Smooth muscle cell (in vitro differentiated cells): ENCODE results near the gene DHX40. TPM values are rescaled to one million over a fixed set of nuclear protein-coding genes. Genes with fewer than 3 reads are reported as not detected.

Experiments
- DNase-seq: peaks from one replicate; lab custom pipeline; 2025; ENCODE audit not compliant: unreplicated experiment; lab: John Stamatoyannopoulos, UW
- H2AFZ ChIP-seq: fragments of 200-600 bp; sonication (generic); 2 replicates; pipeline ENCODE4 v1.6.0; 2016; ENCODE audit warnings: antibody characterized with exemption, low read depth, mild to moderate bottlenecking
- H3F3A ChIP-seq: fragments of 200-600 bp; sonication (generic); 2 replicates; pipeline ENCODE4 v1.6.0; 2017; ENCODE audit warnings: antibody characterized with exemption, low read depth
- H3K27ac ChIP-seq: fragments of 200-600 bp; sonication (generic); 2 replicates; pipeline ENCODE4 v1.5.1; 2016; ENCODE audit warnings: low read depth, mild to moderate bottlenecking
- H3K27me3 ChIP-seq: fragments of 200-600 bp; sonication (generic); 2 replicates; pipeline ENCODE4 v1.6.1; 2016; ENCODE audit warnings: low read depth, mild to moderate bottlenecking
- H3K36me3 ChIP-seq: fragments of 200-600 bp; sonication (generic); 2 replicates; pipeline ENCODE4 v1.5.1; 2016; ENCODE audit warnings: low read depth
- H3K4me1 ChIP-seq: fragments of 200-600 bp; sonication (generic); 2 replicates; pipeline ENCODE4 v1.5.1; 2016; ENCODE audit warnings: low read depth
- H3K4me2 ChIP-seq: fragments of 200-600 bp; sonication (generic); 2 replicates; pipeline ENCODE4 v1.6.0; 2016; ENCODE audit warnings: mild to moderate bottlenecking
- H3K4me3 ChIP-seq: fragments of 200-600 bp; sonication (generic); 2 replicates; pipeline ENCODE4 v1.5.1; 2016; ENCODE audit warnings: mild to moderate bottlenecking
- H3K79me2 ChIP-seq: fragments of 200-600 bp; sonication (generic); 2 replicates; pipeline ENCODE4 v1.6.0; 2016; ENCODE audit warnings: low read depth, mild to moderate bottlenecking
- H3K9ac ChIP-seq: fragments of 200-600 bp; sonication (generic); 2 replicates; pipeline ENCODE4 v1.6.0; 2016; ENCODE audit warnings: low read depth
- H3K9me3 ChIP-seq: fragments of 200-600 bp; sonication (generic); replicated peaks from 2 replicates; pipeline ENCODE4 v1.5.1; 2016; ENCODE audit warnings: low read depth
- H4K20me1 ChIP-seq: fragments of 200-600 bp; sonication (generic); 2 replicates; pipeline ENCODE4 v1.6.0; 2016; ENCODE audit warnings: low read depth
- CTCF ChIP-seq: fragments of 200-600 bp; sonication (generic); IDR thresholded peaks from 2 replicates; pipeline ENCODE4 v1.5.1; 2017; ENCODE audit warnings: borderline replicate concordance, mild to moderate bottlenecking, antibody characterized with exemption; ENCODE audit not compliant: insufficient read depth, poor library complexity, severe bottlenecking
- WGBS: methylation state at CpG from one replicate; pipeline ENCODE4 v1.1.7; 2016; ENCODE audit warnings: low lambda C conversion rate; 5-methylcytosine and 5-hydroxymethylcytosine counted together
- polyA plus RNA-seq: library from polyadenylated mRNA; unstranded; fragments of >200 nt; fragmentation: Nextera tagmentation; extraction: Ambion mirVana; gene quantifications from 2 replicates; pipeline ENCODE4 v1.2.1, GENCODE V29; 2016
- total RNA-seq: library from RNA; depleted of rRNA; stranded (reverse); fragments of >200 nt; gene quantifications from 2 replicates; pipeline ENCODE4 v1.2.3, GENCODE V29; 2014

Gene DHX40
- total and polyA plus RNA-seq, 2 experiments from 2014 or later: 16.5 to 44.7 TPM

- no peaks in the 10 kb centered on the region for H3K9me3 ChIP-seq
- peak overlapping the region; percentile 99 for H3K4me2 ChIP-seq
- DNase-seq: no peak
- TF ChIP-seq CTCF: no peak
- no peak overlapping the region for H3K9ac ChIP-seq
- no peaks in the 10 kb centered on the region for H3K27me3 ChIP-seq
- 45% methylated on average over 7 of the region's 7 CpGs for WGBS
- H3K27ac ChIP-seq: peak overlapping the region; percentile 99
- H3K4me1 ChIP-seq: peaks cover 24% of the 10 kb centered on the region
- peaks cover 8% of the 10 kb centered on the region for H4K20me1 ChIP-seq
- H3K36me3 ChIP-seq: no peaks in the 10 kb centered on the region
- H3K4me3 ChIP-seq: no peak overlapping the region
- peaks cover 26% of the 10 kb centered on the region for H3F3A ChIP-seq
- peaks cover 17% of the 10 kb centered on the region for H3K79me2 ChIP-seq
- H2AFZ ChIP-seq: no peak overlapping the region
Measured at GRCh38 chr17:59616253-59616920, 51.0 kb downstream of the DHX40 start.

- Histone ChIP-seq H3F3A (peaks cover 26% of the 10 kb centered on the region), H4K20me1 (peaks cover 17% of the 10 kb centered on the region), H3K36me3 (no peaks in the 10 kb centered on the region), H3K4me3 (peak overlapping the region; percentile 99), H3K79me2 (peaks cover 25% of the 10 kb centered on the region), H3K4me1 (peaks cover 32% of the 10 kb centered on the region), H3K9me3 (no peaks in the 10 kb centered on the region), H3K27ac (peak overlapping the region; percentile 99), H3K4me2 (peak overlapping the region; percentile 99), H3K9ac (no peak overlapping the region), H2AFZ (no peak overlapping the region), H3K27me3 (no peaks in the 10 kb centered on the region)
- TF ChIP-seq CTCF: no peak
- 72% methylated on average over 1 of the region's 1 CpG for WGBS
- DNase-seq: no peak
Measured at GRCh38 chr17:59617156-59617732, 51.8 kb downstream of the DHX40 start.

GRCh38 chr17:59619035-59619297 lies 53.6 kb downstream of the DHX40 start:
- WGBS: under 1% methylated on average over 11 of the region's 11 CpGs
- peaks cover 42% of the 10 kb centered on the region for H3K79me2 ChIP-seq
- DNase-seq: no peak
- H4K20me1 ChIP-seq: peaks cover 34% of the 10 kb centered on the region
- no peaks in the 10 kb centered on the region for H3K27me3 ChIP-seq
- peak overlapping the region; percentile 99 for H3K4me2 ChIP-seq
- peaks cover 27% of the 10 kb centered on the region for H3F3A ChIP-seq
- no peaks in the 10 kb centered on the region for H3K36me3 ChIP-seq
- no peak for TF ChIP-seq CTCF
- no peaks in the 10 kb centered on the region for H3K9me3 ChIP-seq
- H3K9ac ChIP-seq: peak overlapping the region; percentile 97
- H3K27ac ChIP-seq: peak overlapping the region; percentile 99
- H3K4me1 ChIP-seq: peaks cover 48% of the 10 kb centered on the region
- no peak overlapping the region for H2AFZ ChIP-seq
- H3K4me3 ChIP-seq: peak overlapping the region; percentile 99
